ENCODE measurements around the gene UIMC1.

DNA sequence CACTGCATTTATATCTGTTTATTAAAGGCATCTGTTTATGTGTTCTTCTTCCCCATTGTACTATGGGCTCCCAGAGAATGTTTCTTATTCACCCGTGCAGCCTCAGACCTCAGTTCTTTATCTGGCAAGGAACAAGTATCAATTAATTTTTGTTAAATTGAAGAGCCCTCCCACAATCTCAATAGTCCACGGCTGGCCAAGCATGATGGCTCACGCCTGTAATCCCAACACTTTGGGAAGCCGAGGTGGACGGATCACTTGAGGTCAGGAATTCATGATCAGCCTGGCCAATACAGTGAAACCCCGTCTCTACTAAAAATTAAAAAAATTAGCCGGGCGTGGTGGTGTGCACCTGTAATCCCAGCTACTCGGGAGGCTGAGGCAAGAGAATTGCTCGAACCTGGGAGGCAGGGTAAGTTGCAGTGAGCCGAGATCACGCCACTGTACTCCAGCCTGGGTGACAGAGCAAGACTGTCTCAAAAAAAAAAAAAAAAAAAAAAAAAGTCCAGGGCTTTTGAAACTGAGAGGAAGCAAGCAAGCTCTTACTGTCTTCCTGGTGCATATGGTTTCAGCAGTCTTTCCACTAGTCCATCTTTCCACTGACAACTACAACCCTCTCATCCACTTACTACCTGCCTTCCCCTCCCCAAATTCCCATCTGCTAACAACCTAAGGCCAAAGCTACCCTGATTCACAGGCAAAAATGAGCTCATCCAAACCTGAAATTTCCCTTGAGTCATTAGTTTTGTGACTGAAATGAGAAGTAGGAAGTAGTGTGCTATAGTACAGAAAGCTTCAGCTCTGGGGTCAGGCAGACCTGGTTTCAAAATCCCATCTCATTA, 105.1 kb downstream of the UIMC1 start:
- TF ChIP-seq GATA2 (IDR thresholded peaks at IDR 0.05; ENCODE audit: low read depth, low read length) (no peak), GATA3 (IDR thresholded peaks at IDR 0.05; ENCODE audit: low read depth, low read length) (no peak)
